ENCODE measurements around the gene ALDOC. TPM values are rescaled to one million over a fixed set of nuclear protein-coding genes. Genes with fewer than 3 reads are reported as not detected.

The ALDOC gene
- total RNA-seq, 2 experiments from 2014 or later = 46.2 to 62.4 TPM

DNA sequence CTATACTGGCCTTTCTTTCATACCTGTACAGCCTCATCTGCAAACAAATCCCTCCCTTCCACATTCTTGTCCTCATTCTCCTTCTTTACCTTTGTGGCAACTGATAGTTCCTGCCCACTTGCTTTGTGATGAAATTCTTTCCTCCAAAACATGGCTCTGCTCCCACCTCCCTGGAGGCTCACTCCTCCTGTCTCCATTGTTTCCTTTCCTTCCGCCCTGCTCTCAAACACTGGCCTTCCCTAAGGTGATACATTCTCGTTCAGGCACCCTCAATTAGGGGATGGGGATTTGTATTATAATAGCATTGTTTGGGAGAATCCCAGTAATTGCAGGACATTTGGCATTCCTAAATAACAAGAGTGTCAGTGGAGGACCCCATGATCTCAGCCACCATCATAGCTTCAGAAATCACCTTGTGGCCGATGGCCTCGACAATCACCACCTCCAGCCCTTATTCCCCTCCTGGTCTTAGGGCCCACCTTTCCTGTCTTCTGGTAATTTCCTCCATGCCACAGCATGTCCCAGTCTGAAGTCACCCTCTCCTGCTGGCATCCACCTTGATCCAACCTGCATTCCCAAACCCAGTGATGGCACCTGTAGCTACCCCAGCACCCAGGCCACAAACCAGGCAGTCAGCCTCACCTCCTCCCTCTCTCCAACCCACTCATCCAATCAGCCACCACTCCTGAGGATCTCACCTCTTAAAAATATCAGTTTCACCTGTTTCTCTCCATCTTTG lies 32.1 kb downstream of the ALDOC start:
- Histone ChIP-seq H2AFZ (ENCODE audit: low read length) (no peak overlapping the region), H3K9me3 (ENCODE audit: low read length) (no peaks in the 10 kb centered on the region), H3K79me2 (ENCODE audit: insufficient read depth, low read depth, low read length) (no peaks in the 10 kb centered on the region), H4K20me1 (ENCODE audit: insufficient read depth, low read length) (no peaks in the 10 kb centered on the region), H3K4me1 (ENCODE audit: insufficient read depth, low read length, poor library complexity, severe bottlenecking) (peaks cover 12% of the 10 kb centered on the region), H3K4me3 (ENCODE audit: low read depth, low read length, poor library complexity, severe bottlenecking) (no peak overlapping the region), H3K4me2 (ENCODE audit: low read length) (no peak overlapping the region), H3K27ac (ENCODE audit: low read depth, low read length, poor library complexity, severe bottlenecking) (no peak overlapping the region), H3K9me2 (ENCODE audit: insufficient read depth, low read length) (no peaks in the 10 kb centered on the region), H3K36me3 (ENCODE audit: insufficient read depth, low read length) (no peaks in the 10 kb centered on the region)
- ChIA-PET POLR2A (no interaction called here), CTCF (ENCODE audit: unreplicated experiment) (no interaction called here)
- BruUV-seq (replicated peaks) = no TSS peak
- intact Hi-C loops (cut with micrococcal nuclease; ENCODE audit: unreplicated experiment) = no loop called here
- DNase-seq (ENCODE audit: low spot score) = no peak
- TF ChIP-seq EZH2phosphoT487 (IDR thresholded peaks at IDR 0.05; ENCODE audit: borderline replicate concordance, low read depth, low read length) = no peak
- TF ChIP-seq, protein P1, sequence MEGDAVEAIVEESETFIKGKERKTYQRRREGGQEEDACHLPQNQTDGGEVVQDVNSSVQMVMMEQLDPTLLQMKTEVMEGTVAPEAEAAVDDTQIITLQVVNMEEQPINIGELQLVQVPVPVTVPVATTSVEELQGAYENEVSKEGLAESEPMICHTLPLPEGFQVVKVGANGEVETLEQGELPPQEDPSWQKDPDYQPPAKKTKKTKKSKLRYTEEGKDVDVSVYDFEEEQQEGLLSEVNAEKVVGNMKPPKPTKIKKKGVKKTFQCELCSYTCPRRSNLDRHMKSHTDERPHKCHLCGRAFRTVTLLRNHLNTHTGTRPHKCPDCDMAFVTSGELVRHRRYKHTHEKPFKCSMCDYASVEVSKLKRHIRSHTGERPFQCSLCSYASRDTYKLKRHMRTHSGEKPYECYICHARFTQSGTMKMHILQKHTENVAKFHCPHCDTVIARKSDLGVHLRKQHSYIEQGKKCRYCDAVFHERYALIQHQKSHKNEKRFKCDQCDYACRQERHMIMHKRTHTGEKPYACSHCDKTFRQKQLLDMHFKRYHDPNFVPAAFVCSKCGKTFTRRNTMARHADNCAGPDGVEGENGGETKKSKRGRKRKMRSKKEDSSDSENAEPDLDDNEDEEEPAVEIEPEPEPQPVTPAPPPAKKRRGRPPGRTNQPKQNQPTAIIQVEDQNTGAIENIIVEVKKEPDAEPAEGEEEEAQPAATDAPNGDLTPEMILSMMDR (conservative IDR thresholded peaks at IDR 0.05; ENCODE audit: low read length) = no peak

GRCh38 chr17:28541439-28541838 lies 35.3 kb downstream of the ALDOC start:
- no peak for DNase-seq (ENCODE audit: low spot score)
- Histone ChIP-seq H3K4me1 (ENCODE audit: insufficient read depth, low read length, poor library complexity, severe bottlenecking) (peaks cover 5% of the 10 kb centered on the region), H3K4me3 (ENCODE audit: low read depth, low read length, poor library complexity, severe bottlenecking) (no peak overlapping the region), H3K79me2 (ENCODE audit: insufficient read depth, low read depth, low read length) (no peaks in the 10 kb centered on the region), H2AFZ (ENCODE audit: low read length) (no peak overlapping the region), H3K4me2 (ENCODE audit: low read length) (no peak overlapping the region), H3K9me2 (ENCODE audit: insufficient read depth, low read length) (no peaks in the 10 kb centered on the region), H3K36me3 (ENCODE audit: insufficient read depth, low read length) (no peaks in the 10 kb centered on the region), H3K9me3 (ENCODE audit: low read length) (no peaks in the 10 kb centered on the region), H3K27ac (ENCODE audit: low read depth, low read length, poor library complexity, severe bottlenecking) (no peak overlapping the region), H4K20me1 (ENCODE audit: insufficient read depth, low read length) (no peaks in the 10 kb centered on the region)
- no TSS peak for BruUV-seq (replicated peaks)
- POLR2A ChIA-PET = no interaction called here
- intact Hi-C loops (cut with micrococcal nuclease; ENCODE audit: unreplicated experiment) = no loop called here
- TF ChIP-seq, protein P1 (conservative IDR thresholded peaks at IDR 0.05; ENCODE audit: low read length) = no peak
- TF ChIP-seq EZH2phosphoT487 (IDR thresholded peaks at IDR 0.05; ENCODE audit: borderline replicate concordance, low read depth, low read length) = no peak
- CTCF ChIA-PET (ENCODE audit: unreplicated experiment) = no interaction called here

DNA sequence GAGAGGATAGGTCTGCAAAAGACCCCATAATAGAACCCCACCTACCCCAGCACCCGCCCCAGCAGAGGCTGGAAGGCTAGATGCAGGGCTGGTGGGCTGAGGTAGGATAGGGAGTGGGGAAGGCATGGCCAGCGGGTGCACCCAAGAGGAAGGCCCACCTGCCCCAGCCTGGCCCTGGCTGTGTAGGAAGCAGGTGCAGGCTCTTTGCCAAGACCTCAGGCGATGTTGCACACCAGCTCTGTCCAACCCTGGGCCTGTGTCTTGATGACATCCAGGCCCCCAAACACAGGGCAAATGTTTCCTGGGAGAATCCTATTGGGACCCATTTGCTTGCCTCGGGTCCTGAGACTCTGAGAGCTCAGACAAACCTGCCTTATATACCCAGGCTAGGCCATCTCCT lies 36.5 kb downstream of the ALDOC start:
- CTCF ChIA-PET (ENCODE audit: unreplicated experiment) = no interaction called here
- H3K9me2 ChIP-seq (ENCODE audit: insufficient read depth, low read length) = no peaks in the 10 kb centered on the region
- peaks cover 5% of the 10 kb centered on the region for H3K4me1 ChIP-seq (ENCODE audit: insufficient read depth, low read length, poor library complexity, severe bottlenecking)
- no peak overlapping the region for H2AFZ ChIP-seq (ENCODE audit: low read length)
- H3K4me2 ChIP-seq (ENCODE audit: low read length) = no peak overlapping the region
- no peaks in the 10 kb centered on the region for H3K36me3 ChIP-seq (ENCODE audit: insufficient read depth, low read length)
- POLR2A ChIA-PET = interaction anchor here (0.7 kb wide), 1 partner anchor 53 kb away, joined by 8 read pairs; no protein-coding TSS in a partner anchor
- H3K4me3 ChIP-seq (ENCODE audit: low read depth, low read length, poor library complexity, severe bottlenecking) = no peak overlapping the region
- TF ChIP-seq EZH2phosphoT487 (IDR thresholded peaks at IDR 0.05; ENCODE audit: borderline replicate concordance, low read depth, low read length) = no peak
- TF ChIP-seq, protein P1 (conservative IDR thresholded peaks at IDR 0.05; ENCODE audit: low read length) = no peak
- no peak for DNase-seq (ENCODE audit: low spot score)
- intact Hi-C loops (cut with micrococcal nuclease; ENCODE audit: unreplicated experiment) = loop anchor here (1.0 kb wide), 1 partner anchor 46 kb away; no protein-coding TSS in a partner anchor
- no peaks in the 10 kb centered on the region for H4K20me1 ChIP-seq (ENCODE audit: insufficient read depth, low read length)
- no peaks in the 10 kb centered on the region for H3K79me2 ChIP-seq (ENCODE audit: insufficient read depth, low read depth, low read length)
- no TSS peak for BruUV-seq (replicated peaks)
- no peak overlapping the region for H3K27ac ChIP-seq (ENCODE audit: low read depth, low read length, poor library complexity, severe bottlenecking)
- H3K9me3 ChIP-seq (ENCODE audit: low read length) = no peaks in the 10 kb centered on the region

Measured in OCI-LY7 (cell line).